HG02759 (cell line): ENCODE data around the gene PRR12.
A peak's percentile ranks its signal among the peaks of the same experiment; 100 is the strongest.

Experiments used
- ATAC-seq: cut with Tn5 transposase; IDR thresholded peaks from one replicate; pipeline ENCODE4 v1.9.1; 2021; ENCODE audit warnings: mild to moderate bottlenecking, moderate library complexity; ENCODE audit not compliant: unreplicated experiment

Gene PRR12

DNA sequence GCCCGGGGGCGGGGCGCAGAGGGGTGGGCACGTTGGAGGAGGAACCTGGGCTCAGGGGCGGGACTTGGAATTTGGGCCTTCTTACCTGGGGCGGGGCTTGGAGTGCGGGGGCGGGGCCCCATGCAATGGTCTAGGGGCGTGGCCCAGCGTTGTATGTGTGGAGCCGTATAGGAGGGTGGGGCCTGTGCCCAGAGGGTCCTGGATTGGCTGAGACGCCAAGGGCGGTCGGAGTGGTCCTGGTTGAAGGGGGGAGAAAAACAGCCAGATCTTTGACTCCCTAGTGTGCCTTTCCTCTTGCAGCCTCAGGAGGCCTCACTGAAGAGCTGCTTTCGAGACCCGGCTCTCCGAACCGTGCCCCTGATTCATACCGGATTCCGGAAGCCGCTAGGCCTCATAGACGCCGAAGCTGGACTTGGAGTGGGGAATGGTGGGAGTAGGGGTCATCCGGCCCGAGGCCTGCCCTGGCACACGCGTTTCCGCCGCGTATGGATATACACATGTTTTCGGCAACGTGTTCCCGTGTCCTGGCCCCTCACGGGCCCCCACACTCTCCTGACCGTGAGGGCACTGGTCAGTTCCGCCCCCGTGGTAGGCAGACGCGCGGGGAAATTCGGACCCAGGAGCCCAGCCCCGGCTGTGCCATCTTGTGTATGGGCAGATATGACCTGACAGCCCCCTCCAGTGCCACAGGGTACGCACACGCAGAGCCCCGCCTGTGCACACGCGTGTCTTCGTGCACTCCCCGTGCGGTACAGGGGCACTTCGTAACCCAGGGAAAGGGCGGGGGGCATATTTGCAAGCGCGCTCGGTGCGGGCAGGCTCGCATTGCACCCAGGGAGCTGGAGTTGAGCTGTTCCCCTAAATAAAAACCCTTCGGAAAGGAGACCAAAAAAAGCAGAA, 661 bp upstream of the PRR12 start:
- peak; percentile 73 for ATAC-seq

DNA sequence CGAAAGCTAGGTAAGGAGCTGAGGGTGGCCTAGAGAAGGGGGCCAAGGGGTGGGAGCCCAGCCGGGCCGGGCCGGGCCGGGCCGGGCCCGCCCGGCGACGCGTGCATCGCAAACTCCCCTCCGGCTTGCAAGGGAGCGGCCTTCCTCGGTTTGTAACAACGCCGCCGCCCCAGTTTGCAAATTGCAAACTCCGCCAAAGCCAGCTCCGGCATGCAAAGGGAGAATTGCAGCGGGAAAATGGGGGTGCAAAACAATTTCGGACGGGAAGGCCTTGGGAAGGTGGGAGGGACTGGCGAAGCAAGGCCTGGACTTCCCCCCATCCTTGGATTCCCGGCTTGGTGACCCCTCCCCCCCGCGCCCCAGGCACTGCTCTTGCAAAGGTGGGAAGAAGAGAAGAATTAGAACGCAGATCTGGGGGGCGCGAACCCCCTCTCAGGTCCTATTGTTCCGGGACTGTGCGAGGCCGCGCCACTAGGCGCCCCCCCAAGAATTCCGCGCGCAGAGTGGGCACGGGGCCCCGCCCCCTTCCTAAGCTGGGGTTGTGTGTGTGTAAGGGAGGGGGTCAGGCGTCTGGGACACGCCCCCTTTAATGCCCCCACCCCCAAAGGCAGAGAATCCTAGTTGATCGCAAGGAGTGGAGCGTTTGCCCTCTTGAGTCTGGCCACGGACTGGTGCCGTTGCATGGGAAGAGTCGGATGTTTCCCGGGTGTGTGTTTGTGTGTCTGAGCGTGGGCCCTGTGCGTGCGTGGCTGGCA, 926 bp downstream of the PRR12 start:
- ATAC-seq: peak; percentile 1

DNA sequence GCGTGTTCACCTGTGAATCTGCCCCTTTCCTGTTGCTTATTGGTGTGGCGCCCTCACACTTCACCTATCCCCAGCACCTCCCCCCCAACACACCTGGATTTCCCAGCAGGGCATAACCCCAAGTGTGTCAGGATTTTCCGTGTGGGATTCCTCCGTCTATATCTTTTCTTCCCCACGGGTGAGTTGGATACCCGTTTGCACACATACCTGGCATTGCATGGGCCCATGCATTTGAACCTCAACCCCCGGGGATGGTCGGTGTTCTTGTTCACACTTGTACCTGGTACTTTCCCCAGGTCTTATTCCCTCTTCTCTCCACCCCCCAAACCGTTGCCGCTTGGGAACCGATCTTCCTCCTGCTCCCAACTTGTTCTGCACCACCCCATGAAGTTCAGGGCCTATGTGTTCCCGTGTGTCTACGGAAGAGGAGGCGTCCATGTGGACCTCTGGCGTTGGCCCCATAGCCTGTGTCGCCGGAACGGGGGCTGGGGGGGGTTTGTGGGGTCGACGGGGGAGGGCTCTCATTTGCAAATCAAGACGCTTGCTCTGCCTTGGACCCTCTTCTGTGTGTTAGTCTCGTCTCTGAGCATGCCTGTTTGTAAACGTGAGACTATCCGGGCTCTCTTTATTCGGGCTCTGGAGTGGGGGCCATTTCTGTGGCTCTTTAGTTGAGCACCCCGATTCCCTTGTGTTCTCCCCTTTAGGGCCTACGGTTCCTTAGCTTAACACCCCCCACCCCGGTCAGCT, 1.7 kb downstream of the PRR12 start:
- no peak for ATAC-seq

DNA sequence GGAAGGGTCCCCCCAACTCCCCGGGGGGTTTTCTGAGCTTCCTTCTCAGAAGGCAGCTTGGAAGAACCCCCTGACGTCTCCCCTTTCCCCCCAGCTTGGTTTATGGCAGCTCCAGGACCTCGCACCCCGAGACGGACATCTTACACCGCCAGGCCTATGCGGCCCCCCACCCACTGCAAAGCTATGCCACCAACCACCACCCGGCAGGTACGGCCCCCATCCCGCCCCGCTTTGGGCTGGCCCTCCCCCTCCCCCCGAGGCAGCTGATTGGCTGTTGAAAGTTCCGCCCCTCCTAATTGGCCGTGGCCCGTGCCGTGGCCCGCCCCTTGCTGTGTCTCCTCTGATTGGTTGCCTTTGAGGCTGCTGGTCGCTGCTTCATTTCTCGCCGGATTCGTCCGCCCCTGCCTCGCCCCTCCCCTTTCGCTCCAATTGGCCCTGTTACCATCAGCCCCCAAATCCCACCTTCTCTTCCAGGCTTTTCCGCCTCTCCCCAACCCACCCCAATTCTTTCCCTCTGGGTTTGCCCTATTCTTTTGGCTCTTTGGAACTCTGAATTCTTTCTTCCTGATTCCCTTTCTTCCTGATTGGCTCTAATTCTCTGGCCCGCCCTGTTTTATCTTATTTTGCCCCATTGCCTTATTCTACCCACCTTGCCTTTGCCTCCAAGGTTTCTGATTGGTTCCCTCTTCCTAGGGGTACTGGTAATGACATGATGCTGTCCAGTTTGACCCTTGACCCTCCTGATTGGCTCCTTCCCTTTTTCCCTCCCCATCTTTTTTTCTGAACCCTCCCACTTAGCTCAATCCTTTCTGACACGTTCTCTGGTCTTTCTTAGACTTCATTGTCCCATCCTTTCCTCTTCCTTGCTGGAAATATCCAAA, 2.5 kb downstream of the PRR12 start:
- ATAC-seq: peak; percentile 39

DNA sequence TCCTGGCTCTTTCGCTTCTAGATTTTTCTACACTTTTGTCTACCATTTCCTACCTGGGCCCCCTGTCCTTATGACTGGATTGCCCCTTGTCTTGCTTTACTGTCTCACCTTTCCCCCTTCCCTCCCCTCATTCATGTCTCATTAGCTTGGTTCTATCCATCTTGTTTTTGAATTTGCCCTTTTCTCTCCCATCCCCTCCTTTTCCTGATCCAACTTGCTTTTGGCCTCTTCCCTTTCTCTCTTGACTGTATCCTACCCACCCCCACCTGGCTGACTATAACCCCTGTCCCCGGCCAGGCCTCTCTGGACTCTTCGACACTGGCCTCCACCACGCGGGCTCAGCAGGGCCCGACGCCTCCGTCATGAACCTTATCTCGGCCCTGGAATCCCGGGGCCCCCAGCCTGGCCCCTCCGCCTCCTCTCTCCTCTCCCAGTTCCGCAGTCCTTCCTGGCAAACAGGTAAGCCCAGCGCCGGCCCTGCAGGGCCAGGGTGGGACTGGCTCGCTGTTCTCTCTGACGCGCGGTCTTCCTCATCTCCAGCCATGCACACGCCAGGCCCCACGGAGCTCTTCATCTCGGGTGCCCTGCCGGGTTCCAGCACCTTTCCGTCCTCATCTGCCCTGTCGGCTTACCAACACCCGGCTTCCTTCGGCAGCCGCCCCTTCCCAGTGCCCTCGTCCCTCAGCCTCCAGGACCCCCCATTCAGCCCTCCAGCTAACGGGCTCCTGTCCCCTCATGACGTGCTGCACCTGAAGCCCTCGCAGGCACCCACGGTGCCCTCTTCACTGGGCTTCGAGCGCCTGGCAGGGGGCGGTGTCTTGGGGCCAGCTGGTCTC, 3.4 kb downstream of the PRR12 start:
- ATAC-seq: no peak

DNA sequence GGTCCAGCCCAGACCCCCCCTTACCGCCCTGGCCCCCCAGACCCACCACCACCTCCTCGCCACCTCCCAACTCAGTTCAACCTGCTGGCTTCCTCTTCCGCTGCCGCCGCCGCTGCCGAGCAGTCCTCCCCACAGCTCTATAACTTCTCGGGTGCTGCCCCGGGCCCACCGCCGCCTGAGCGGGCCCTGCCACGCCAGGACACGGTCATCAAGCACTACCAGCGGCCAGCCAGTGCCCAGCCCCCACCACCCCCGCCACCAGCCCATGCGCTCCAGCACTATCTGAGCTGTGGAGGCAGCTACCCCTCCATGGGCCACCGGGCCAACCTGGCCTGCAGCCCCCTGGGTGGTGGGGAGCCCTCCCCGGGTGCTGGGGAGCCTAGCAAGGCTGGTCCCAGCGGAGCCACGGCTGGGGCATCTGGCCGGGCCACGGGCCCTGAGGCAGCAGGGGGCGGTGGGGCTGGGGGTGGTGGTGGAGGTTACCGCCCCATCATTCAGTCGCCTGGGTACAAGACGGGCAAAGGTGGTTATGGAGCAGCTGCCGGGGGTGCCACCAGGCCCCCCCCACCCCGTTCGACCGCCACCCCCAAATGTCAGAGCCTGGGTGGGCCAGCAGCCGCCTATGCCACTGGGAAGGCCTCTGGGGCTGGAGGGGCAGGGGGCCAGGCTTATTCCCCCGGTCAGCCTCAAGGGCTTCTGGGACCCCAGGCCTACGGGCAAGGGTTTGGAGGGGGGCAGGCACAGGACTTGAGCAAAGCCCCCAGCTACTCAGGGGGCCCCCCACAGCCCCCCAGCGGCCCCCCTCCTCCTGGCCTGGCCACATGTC, 4.2 kb downstream of the PRR12 start:
- no peak for ATAC-seq

DNA sequence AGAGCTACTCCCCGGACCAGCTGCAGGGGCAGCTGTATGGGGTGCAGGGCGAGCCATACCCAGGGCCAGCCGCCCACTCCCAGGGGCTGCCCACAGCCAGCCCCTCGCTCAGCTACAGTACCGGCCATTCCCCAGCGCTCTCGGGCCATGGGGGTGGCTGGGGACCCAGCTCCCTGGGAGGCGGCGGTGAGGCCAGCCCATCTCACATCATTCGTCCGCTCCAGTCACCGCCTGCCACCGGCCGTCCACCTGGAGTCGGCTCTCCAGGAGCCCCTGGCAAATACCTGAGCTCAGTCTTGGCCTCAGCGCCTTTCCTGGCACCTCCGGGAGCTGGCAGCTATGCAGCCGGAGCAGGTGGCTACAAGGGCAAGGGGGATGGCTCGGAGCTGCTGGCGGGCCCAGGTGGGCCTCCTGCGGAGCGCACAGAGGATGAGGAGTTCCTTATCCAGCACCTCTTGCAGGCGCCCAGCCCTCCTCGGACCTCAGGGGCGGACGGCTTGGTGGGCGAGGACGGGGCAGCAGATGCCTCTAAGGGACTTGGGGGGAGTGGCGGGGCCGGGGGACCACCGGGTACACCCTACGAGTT, 4.9 kb downstream of the PRR12 start:
- ATAC-seq: no peak

DNA sequence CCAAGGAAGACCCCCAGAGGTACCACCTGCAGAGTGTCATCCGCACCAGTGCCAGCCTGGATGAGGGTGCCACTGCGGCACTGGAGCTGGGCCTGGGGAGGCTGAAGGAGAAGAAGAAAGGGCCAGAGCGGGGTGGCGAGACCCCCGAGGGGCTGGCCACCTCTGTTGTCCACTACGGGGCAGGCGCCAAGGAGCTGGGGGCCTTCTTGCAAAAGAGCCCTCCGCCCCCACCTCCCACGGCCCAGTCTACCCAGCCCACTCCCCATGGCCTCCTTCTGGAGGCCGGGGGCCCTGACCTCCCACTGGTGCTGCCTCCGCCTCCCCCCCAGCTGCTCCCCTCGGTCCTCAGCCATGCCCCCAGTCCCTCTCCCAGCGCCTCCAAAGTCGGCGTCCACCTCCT, 5.4 kb downstream of the PRR12 start:
- no peak for ATAC-seq

DNA sequence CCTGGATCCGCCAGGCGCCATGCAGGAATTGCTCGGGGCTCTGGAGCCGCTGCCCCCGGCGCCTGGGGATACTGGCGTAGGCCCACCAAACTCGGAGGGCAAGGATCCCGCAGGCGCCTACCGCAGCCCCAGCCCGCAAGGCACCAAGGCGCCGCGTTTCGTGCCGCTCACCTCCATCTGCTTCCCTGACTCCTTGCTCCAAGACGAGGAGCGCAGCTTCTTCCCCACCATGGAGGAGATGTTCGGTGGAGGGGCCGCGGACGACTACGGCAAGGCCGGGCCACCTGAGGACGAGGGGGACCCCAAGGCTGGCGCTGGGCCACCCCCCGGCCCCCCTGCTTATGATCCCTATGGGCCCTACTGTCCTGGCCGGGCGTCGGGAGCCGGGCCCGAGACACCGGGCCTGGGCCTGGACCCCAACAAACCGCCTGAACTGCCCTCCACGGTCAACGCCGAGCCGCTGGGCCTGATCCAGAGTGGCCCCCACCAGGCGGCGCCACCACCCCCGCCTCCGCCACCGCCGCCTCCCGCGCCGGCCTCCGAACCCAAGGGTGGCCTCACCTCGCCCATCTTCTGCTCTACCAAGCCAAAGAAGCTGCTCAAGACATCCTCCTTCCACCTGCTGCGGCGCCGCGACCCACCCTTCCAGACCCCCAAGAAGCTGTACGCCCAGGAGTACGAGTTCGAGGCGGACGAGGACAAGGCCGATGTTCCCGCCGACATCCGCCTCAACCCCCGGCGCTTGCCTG, 6.1 kb downstream of the PRR12 start:
- no peak for ATAC-seq

DNA sequence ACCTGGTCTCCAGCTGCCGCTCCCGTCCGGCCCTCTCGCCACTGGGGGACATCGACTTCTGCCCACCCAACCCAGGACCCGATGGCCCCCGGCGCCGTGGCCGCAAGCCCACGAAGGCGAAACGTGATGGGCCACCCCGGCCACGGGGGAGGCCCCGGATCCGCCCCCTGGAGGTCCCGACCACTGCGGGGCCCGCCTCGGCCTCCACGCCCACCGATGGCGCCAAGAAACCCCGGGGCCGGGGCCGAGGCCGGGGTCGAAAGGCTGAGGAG, 6.7 kb downstream of the PRR12 start:
- ATAC-seq: no peak

DNA sequence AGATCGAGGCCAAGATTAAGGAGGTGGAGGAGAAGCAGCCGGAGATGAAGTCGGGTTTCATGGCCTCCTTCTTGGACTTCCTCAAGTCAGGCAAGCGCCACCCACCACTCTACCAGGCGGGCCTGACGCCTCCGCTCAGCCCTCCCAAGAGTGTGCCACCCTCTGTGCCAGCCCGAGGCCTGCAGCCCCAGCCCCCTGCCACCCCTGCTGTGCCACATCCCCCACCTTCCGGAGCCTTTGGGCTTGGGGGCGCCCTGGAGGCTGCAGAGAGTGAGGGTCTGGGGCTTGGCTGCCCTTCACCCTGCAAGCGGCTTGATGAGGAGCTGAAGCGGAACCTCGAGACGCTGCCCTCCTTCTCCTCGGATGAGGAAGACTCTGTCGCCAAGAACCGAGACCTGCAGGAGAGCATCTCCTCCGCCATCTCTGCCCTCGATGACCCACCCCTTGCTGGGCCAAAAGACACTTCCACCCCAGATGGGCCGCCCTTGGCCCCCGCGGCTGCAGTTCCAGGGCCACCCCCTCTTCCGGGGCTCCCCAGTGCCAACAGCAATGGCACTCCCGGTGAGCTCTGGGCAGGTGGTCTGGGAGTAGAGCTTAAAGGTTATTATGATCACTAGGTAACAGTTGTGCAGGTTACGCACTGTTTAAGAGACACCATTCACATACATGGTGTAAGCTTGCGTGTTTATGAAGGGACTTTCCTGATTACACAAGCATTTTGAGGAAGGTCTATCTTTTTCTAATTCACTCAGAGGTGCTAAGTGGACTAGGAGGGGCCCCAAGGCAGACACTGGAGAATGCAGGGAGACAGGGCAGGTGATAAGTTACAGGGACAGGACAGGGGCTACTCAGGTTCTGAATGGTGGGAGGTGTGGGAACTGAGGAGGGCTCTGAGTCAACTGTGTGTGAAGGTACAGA, 8.7 kb downstream of the PRR12 start:
- no peak for ATAC-seq

DNA sequence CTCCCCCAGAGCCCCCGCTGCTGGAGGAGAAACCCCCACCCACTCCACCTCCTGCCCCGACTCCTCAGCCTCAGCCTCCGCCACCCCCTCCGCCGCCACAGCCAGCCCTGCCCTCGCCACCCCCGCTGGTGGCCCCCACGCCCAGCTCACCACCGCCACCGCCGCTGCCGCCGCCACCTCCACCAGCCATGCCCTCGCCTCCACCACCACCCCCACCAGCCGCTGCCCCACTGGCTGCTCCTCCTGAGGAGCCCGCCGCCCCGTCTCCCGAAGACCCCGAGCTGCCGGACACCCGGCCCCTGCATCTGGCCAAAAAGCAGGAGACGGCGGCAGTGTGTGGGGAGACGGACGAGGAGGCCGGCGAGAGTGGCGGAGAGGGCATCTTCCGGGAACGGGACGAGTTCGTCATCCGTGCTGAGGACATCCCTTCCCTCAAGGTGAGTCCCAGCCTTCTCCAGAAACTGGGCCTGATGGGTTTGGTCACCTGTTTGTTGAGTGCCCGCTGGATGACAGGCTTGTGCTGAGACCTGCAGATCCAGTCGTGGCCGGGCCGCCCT, 10.6 kb downstream of the PRR12 start:
- no peak for ATAC-seq

DNA sequence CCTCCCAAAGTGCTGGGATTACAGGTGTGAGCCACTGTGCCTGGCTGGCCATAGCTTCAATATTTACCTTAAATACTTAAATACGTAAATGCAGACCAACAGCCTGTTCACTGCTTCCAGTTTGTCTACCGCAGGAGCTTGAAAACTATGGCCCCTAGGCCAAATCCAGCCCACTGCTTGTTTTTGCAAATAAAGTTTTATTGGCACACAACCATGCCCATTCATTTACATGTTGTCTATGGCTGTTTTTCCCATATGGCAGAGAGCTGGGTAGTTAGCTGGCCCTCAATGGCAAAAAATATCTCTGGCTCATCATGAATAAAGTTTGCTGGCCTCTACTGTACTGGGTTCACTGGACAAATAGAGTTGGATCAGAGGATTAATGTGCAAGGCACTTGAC, 11.8 kb downstream of the PRR12 start:
- no peak for ATAC-seq

DNA sequence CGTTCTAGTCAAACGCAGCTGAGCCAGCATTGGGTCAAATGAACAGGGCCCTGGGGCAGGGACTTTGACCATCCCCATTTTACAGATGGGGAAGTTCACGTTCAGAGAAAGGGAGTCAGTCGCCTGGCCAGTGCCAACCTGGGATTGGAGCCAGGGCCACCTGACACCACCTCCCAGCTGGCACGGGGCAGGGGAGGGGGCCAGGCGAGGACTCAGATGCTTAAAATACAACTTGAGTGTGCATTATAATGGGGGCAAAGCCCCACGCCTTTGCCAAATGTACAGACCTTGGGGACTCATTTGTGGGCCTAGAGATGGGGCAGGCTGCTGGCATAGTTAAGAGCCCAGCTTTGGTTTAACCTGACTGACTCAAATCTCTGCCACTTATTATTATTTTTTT, 14.6 kb downstream of the PRR12 start:
- no peak for ATAC-seq

DNA sequence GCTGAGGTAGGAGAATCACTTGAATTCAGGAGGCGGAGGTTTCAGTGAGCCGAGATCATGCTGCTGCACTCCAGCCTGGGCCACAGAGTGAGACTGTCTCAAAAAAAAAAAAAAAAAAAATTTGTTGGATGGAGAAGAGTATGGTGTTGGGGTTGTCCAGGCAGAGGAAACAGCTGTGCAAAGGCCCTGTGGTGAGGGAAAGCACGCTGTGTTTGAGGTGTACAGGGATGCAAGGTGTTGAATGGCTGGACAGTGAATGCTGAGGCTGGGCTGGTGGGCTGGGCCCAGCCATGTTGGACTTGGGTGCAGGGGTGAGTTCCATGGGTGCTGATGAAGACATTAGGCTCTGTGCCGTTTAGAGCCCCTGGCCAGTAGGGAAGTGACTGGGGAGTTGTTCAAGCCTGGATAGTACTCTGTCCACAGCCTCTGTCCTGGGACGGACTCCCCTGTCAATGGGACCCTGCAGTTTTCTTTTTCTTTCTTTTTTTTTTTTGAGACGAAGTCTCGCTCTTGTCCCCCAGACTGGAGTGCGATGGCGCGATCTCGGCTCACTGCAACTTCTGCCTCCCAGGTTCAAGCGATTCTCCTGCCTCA, 18.6 kb downstream of the PRR12 start:
- ATAC-seq: no peak

DNA sequence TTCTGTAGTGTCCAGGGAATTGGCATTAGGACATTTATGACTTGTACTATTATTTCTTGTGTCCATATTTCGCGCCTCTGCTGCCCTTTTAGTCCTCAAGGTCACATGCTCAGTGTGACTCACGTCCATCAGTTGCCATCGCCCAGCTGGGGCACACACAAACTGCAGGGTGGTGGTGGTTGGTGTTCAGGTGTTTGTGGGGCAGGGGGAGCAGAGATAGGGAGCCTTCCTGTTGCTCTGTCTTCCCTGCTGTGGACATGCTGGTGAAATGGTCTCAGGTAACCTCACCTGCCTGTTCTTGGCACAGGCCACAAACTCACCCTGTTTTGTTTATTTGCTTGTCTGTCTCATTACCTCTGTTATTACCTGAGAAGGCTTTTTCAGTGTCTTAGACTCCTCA, 22.4 kb downstream of the PRR12 start:
- no peak for ATAC-seq
